ENCODE data around the gene BRINP1.

The BRINP1 gene, protein sequence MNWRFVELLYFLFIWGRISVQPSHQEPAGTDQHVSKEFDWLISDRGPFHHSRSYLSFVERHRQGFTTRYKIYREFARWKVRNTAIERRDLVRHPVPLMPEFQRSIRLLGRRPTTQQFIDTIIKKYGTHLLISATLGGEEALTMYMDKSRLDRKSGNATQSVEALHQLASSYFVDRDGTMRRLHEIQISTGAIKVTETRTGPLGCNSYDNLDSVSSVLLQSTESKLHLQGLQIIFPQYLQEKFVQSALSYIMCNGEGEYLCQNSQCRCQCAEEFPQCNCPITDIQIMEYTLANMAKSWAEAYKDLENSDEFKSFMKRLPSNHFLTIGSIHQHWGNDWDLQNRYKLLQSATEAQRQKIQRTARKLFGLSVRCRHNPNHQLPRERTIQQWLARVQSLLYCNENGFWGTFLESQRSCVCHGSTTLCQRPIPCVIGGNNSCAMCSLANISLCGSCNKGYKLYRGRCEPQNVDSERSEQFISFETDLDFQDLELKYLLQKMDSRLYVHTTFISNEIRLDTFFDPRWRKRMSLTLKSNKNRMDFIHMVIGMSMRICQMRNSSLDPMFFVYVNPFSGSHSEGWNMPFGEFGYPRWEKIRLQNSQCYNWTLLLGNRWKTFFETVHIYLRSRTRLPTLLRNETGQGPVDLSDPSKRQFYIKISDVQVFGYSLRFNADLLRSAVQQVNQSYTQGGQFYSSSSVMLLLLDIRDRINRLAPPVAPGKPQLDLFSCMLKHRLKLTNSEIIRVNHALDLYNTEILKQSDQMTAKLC

DNA sequence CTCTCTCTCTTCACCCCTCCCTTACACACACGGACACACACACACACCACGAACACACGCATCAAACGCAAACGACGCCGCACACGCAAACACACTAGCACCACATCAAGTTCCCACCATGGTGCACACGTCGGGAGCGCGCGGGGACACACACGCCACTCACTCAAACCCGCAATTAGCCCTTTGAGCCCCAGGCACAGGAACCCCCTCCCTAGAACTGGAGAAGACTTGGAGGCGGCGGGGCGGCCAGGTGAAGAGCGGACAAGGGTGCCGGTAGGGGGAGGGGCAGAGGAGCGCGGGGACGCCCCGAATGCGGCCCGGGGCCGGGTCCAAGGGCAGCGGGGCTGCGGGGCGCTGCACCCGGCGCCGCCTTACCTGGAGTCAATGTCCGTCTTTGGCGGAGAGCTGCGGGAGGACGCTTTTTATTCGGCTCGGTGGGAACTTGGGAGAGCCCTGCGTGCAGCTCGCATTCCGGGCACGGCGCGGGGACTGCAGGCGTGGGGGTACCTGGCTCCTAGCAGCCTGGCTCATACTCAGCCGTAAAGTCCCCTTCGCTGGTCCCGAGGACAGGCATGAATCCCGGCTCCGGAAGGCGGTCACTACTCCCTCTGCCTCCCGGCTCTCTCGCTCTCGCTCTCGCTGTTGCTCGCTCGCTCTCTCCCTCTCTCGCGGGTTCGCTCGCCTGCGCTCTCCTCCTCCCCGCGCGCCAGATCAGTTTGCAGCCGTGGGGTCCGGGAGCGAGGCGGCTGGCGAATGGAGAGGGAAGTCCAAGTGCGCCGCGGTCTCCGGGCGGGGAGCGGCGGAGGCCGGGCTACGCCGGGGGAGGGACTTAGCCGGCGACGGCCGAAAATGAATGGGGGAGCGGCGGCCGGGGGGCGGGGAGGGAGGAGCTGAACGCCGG lies at the start of gene BRINP1:
Gene BRINP1 (minus strand): TSS at position 755 of the 901 bp plus-strand sequence. CDS start 56,080 bp downstream, outside the sequence.
- Histone ChIP-seq H3K27ac (peak within 1 kb of the TSS; percentile 61), H3K9me3 (ENCODE audit: severe bottlenecking) (no peaks in the 10 kb centered on the region), H3K36me3 (no peaks in the 10 kb centered on the region), H3K4me3 (ENCODE audit: low read depth, low read length) (peak within 1 kb of the TSS; percentile 69), H3K27me3 (ENCODE audit: insufficient read depth, low read depth, severe bottlenecking) (peaks cover 5% of the 10 kb centered on the region)
- TF ChIP-seq, protein P1, sequence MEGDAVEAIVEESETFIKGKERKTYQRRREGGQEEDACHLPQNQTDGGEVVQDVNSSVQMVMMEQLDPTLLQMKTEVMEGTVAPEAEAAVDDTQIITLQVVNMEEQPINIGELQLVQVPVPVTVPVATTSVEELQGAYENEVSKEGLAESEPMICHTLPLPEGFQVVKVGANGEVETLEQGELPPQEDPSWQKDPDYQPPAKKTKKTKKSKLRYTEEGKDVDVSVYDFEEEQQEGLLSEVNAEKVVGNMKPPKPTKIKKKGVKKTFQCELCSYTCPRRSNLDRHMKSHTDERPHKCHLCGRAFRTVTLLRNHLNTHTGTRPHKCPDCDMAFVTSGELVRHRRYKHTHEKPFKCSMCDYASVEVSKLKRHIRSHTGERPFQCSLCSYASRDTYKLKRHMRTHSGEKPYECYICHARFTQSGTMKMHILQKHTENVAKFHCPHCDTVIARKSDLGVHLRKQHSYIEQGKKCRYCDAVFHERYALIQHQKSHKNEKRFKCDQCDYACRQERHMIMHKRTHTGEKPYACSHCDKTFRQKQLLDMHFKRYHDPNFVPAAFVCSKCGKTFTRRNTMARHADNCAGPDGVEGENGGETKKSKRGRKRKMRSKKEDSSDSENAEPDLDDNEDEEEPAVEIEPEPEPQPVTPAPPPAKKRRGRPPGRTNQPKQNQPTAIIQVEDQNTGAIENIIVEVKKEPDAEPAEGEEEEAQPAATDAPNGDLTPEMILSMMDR (IDR thresholded peaks at IDR 0.05; ENCODE audit: low read depth, low read length), result no peak
- peak; percentile 94 for DNase-seq

DNA sequence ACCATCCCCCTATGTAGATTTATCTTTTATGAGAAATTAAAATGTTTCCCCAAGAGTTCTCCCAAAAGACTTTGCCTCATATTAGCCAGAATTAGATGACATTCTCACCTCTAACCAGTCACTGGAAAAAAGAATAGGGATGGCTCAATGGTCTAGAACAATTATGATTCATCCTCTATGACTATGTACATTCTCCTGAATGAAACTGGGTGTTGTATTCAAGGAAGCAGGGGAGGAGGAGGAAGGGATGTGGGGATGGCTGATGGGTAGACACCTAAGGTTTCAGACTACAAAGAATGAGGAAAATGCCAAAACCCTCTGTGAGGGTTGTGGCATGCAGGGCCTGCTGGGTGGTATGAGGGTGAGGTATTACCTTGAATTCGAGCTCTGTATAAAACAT lies 49.5 kb upstream of the BRINP1 start:
- H3K27me3 ChIP-seq (ENCODE audit: insufficient read depth, low read depth, severe bottlenecking), result no peaks in the 10 kb centered on the region
- no peak for DNase-seq
- no peak overlapping the region for H3K4me3 ChIP-seq (ENCODE audit: low read depth, low read length)
- no peaks in the 10 kb centered on the region for H3K9me3 ChIP-seq (ENCODE audit: severe bottlenecking)
- TF ChIP-seq, protein P1 (IDR thresholded peaks at IDR 0.05; ENCODE audit: low read depth, low read length), result no peak
- H3K36me3 ChIP-seq, result no peaks in the 10 kb centered on the region
- no peak overlapping the region for H3K27ac ChIP-seq

DNA sequence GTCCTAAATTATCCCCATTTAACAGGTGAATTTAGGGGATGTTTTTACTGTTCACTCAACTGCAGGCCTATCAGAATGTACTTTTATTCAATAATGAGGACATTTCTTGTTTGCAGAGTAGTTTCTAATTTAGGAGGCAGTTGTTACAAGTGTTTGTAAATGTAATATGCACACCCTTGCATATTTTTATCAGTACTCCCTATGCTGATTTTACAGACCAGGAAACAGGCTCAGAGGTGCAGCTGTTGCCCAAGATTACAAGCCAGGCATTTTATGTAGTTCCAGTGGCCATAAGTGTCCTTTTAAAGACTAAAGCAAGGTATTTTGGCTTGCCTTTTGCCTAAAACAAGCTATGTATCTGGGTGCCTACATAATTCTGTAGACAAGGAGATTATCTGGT lies 47.6 kb upstream of the BRINP1 start:
- no peaks in the 10 kb centered on the region for H3K36me3 ChIP-seq
- no peaks in the 10 kb centered on the region for H3K27me3 ChIP-seq (ENCODE audit: insufficient read depth, low read depth, severe bottlenecking)
- DNase-seq, result no peak
- no peak overlapping the region for H3K4me3 ChIP-seq (ENCODE audit: low read depth, low read length)
- H3K27ac ChIP-seq, result no peak overlapping the region
- no peaks in the 10 kb centered on the region for H3K9me3 ChIP-seq (ENCODE audit: severe bottlenecking)
- TF ChIP-seq, protein P1 (IDR thresholded peaks at IDR 0.05; ENCODE audit: low read depth, low read length), result no peak

DNA sequence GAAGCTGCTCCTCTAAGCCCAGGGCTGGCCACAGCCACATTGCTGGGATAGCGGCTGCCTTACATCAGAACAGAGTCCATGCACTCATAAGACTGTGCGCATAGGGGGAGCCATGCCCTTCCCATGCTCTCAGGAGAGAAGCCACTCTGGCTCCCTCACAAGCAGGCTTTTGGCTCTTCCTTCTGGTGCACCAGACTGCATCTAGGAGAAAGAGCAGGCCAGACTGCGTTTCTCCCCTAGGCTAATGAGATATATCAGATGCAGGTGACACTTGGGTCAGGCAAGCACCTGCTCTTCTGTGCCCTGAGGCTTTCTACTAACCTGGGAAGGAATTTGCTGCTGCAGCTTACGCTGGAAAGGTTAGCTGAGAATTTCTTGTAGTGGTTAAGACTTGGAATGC lies 43.2 kb upstream of the BRINP1 start:
- Histone ChIP-seq H3K27ac (no peak overlapping the region), H3K27me3 (ENCODE audit: insufficient read depth, low read depth, severe bottlenecking) (no peaks in the 10 kb centered on the region), H3K4me3 (ENCODE audit: low read depth, low read length) (no peak overlapping the region), H3K36me3 (no peaks in the 10 kb centered on the region), H3K9me3 (ENCODE audit: severe bottlenecking) (no peaks in the 10 kb centered on the region)
- TF ChIP-seq, protein P1 (IDR thresholded peaks at IDR 0.05; ENCODE audit: low read depth, low read length), result peak; percentile 28; the same call in 1 of the 2 replicates
- DNase-seq, result peak; percentile 13

DNA sequence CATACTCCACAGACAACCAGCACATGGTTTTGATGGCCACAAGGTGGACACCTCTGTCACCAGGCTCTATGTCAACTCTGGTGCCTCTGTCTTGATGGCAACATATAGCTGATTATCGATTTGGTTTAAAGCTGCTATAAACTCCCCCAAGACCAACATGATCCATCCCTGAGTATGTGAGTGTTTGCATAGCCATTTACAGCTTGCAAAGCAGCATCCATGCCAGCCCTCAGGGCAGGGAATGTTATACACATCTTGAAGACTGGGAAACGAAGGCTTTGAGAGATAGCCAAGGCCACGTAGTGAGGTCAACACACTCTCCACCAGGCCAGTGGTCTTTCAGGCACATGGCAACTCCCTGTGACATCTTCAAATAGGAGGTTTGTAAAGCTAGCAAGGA lies 40.3 kb upstream of the BRINP1 start:
- no peak for DNase-seq
- Histone ChIP-seq H3K27me3 (ENCODE audit: insufficient read depth, low read depth, severe bottlenecking) (no peaks in the 10 kb centered on the region), H3K27ac (no peak overlapping the region), H3K4me3 (ENCODE audit: low read depth, low read length) (no peak overlapping the region), H3K9me3 (ENCODE audit: severe bottlenecking) (no peaks in the 10 kb centered on the region), H3K36me3 (no peaks in the 10 kb centered on the region)
- TF ChIP-seq, protein P1 (IDR thresholded peaks at IDR 0.05; ENCODE audit: low read depth, low read length), result peak; percentile 37

Measured in WERI-Rb-1 (cell line).